ENCODE results near the gene ANKRD42.
"Not testable (repeated sequence)": the region's sequence is repeated elsewhere in the genome, so short reads cannot be mapped to it uniquely, and the experiment has no call there.

Gene ANKRD42

DNA sequence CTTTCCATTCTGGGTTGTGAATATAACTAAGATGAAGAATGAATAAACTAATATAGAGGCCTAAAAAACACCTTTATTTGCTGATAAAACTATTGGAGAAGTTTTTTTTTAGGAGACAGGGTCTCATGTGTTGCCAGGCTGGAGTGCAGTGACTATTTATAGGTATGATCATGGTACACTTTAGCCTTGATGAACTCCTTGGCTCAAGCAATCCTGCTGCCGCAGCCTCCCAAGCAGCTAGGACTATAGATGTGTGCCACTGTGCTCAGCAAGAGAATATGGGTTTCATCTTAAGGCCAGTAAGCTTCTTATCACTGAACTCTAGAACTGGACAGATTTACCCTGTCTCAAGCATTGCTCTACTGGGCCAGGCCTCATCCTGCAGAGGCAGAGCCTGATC, 66.0 kb downstream of the ANKRD42 start:
- TF ChIP-seq, protein P1, sequence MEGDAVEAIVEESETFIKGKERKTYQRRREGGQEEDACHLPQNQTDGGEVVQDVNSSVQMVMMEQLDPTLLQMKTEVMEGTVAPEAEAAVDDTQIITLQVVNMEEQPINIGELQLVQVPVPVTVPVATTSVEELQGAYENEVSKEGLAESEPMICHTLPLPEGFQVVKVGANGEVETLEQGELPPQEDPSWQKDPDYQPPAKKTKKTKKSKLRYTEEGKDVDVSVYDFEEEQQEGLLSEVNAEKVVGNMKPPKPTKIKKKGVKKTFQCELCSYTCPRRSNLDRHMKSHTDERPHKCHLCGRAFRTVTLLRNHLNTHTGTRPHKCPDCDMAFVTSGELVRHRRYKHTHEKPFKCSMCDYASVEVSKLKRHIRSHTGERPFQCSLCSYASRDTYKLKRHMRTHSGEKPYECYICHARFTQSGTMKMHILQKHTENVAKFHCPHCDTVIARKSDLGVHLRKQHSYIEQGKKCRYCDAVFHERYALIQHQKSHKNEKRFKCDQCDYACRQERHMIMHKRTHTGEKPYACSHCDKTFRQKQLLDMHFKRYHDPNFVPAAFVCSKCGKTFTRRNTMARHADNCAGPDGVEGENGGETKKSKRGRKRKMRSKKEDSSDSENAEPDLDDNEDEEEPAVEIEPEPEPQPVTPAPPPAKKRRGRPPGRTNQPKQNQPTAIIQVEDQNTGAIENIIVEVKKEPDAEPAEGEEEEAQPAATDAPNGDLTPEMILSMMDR (conservative IDR thresholded peaks at IDR 0.05): no peak

DNA sequence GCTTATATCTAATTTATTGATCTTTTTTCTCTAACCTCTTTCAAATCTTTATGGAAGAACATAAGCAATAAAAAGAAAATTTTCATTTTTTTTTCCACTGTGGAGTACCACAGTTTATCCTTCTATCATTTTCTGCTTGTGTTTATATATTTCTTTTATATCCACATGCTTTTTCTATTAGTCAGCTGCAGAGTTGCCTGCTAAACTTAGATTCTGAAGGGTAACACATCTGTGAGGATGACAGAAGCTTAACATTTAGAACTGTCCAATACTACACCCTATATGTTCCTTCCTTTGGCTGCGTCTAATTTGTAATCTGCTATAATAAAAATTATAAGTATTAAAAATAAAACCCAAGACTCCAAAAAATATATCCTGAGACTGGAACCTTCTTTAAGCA, 71.8 kb downstream of the ANKRD42 start:
- no peak overlapping the region for H3K27ac ChIP-seq
- TF ChIP-seq, protein P1 (conservative IDR thresholded peaks at IDR 0.05): no peak

More for the DNA sequence above, 66.0 kb downstream of the ANKRD42 start:
- no peak overlapping the region for H3K27ac ChIP-seq

DNA sequence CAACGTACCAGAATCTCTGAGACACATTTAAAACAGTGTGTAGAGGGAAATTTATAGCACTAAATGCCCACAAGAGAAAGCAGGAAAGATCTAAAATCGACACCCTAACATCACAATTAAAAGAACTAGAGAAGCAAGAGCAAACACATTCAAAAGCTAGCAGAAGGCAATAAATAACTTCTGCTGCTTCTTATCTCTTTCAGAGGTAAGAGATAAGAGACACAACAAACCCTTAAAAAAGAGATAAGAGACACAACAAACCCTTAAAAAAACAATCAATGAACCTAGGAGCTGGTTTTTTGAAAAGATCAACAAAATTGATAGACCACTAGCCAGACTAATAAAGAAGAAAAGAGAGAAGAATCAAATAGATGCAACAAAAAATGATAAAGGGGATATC, 75.6 kb downstream of the ANKRD42 start:
- peak overlapping the region; percentile 45; the same call in 1 of the 2 replicates for H3K27ac ChIP-seq

DNA sequence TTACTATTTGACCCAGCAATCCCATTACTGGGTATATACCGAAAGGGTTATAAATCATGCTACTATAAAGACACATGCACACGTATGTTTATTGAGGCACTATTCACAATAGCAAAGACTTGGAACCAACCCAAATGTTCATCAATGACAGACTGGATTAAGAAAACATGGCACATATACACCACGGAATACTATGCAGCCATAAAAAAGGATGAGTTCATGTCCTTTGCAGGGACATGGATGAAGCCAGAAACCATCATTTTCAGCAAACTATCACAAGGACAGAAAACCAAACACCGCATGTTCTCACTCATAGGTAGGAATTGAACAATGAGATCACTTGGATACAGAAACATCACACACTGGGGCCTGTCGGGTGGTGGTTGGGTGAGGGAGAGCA, 78.2 kb downstream of the ANKRD42 start:
- not testable (repeated sequence) for H3K27ac ChIP-seq

DNA sequence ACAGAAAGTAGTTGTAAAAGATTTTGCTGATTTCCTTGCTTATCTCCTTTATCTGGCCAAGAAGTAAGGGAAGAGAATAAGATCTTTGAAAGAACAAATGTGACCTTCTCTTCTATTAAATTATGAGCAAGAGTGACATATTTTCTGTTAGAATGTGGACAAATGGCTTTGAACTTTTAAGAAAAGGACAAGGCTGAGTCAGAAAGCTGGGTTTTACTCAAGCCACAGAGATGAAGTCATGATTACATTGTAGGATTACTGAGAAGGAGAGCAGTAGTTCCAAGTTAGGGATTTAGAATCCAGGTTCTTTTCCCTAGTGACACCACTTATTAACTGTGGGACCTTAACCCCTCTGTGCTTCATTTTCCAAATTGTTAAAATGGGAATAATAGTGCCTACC, 79.1 kb downstream of the ANKRD42 start:
- TF ChIP-seq, protein P1 (conservative IDR thresholded peaks at IDR 0.05): no peak
- no peak overlapping the region for H3K27ac ChIP-seq

DNA sequence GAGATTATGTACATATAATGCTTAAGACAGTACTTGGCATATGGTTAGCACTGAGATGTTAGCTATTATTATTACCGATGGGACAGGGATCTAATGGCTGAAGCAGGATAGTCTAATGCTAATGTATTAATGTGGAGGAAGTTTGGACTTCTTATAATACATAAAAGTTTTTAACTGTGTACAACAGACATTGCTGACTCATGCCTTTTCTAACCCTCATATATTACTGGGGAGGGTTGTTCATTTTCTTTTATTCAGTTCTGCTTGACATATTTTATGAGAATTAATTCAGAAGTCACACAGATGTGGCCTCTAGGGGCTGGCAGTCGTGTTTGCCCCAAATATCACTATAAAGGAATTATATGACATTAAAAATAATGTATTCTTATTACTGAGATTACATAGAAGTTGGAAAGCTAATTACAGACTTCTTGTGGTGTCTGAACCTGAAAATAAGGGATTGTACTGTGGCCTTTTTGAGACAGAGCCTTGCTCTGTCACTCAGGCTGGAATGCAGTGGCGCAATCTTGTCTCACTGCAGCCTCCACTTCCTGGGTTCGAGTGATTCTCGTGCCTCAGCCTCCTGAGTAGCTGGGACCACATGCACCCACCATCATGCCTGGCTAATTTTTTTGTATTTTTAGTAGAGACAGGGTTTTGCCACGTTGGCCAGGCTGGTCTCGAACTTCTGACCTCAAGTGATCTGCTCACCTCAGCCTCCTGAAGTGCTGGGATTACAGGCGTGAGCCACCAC, 82.6 kb downstream of the ANKRD42 start:
- no peak overlapping the region for H3K27ac ChIP-seq
- TF ChIP-seq, protein P1 (conservative IDR thresholded peaks at IDR 0.05): no peak

DNA sequence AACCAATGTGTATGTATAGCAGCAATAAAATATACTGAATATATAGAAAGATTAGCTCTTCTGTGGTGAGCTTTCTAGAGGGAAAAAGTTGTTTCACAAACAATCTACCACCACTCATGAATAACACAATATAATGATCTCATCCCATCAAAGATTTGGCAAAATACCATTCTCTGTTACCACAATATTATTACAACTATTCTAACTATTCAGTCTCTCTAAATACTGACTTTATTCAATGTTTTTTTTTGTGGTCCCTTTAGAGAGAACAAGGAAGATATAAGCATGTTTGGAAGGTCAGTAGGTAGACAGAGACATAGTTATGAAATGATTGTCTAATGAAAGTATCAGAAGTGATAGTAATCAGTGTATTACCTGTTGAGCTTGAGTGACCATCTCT, 84.8 kb downstream of the ANKRD42 start:
- no peak overlapping the region for H3K27ac ChIP-seq
- TF ChIP-seq, protein P1 (conservative IDR thresholded peaks at IDR 0.05): no peak

DNA sequence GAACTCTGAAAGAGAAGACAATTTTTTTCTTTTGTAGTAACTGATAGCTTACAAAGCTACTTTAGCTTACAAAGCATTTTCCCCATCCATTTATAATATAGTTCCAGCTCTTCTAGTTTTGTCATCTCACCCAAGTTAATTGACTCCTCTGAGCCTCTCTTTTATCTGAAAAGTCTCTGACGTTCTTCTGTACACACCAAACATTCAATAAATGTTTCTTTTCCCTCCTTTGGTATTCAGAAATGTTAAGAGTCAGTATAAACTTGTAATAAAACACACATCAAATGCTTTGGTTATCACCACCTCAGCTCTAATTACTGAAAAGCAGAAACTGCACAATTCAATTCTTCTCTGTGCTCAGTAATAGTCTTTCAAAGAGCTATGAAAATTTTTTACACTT, 86.7 kb downstream of the ANKRD42 start:
- TF ChIP-seq, protein P1 (conservative IDR thresholded peaks at IDR 0.05): no peak

More for the DNA sequence above, 86.7 kb downstream of the ANKRD42 start:
- peak overlapping the region; percentile 91; the same call in 1 of the 2 replicates for H3K27ac ChIP-seq

All from VCaP (cell line).